Activated effector memory CD4-positive, alpha-beta T cell treated with anti-CD3 and anti-CD28 coated beads, Interleukin-2, amount 50 U/mL, for 16 hours (primary cell): ENCODE results near the gene CD79A.

Experiments used
- DNase-seq: peaks from one replicate; pipeline ENCODE4 v3.0.0-alpha.2; 2020

The CD79A gene

DNA sequence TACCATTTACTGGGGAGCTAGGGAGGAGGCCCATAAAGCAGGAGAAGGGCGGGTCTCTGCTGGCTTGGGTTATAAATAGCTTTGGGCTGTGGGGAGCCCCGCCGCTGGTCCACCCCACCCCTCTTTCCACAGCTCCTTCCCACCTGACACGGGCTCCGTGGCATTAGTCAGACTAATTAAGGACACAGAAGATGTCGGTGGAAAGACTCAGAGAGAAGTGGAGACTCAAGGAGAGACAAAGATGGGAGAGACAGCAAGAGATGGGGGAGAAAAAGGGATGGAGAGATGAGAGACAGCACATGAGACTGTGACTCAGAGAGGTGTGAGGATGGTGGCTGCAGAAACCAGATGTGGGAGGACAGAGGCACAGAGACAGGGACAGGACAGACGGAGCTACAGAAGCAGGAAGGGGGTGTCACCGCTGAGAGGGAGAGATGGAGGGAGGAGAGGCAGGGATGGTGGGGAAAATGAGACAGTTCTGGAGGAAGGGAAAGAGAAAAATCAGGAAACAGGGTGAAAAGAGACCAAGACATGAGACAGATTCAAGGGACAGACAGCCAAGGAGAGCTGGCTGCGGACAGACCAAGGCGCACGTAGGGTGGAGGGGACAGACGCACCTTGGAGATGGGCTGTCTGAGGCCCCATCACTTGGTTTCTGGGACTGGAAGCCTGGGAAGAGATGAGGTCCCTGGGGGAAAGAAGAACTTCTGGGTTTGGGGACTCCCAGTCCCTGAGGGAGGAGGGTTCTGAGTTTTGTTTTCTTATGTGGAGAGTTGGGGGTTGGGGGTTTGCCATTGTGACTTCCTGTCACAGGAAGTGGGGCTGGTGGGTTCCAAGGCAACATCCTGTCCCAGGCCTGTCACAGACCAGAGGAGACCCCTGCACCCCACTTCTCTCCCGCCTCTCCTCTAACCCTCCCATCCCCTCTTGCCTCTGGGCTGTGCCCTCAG is 10.0 kb downstream of the CD79A start:
- DNase-seq: peak; percentile 84

- DNase-seq: peak; percentile 94
Measured at GRCh38 chr19:41887711-41888382, 10.8 kb downstream of the CD79A start.

DNA sequence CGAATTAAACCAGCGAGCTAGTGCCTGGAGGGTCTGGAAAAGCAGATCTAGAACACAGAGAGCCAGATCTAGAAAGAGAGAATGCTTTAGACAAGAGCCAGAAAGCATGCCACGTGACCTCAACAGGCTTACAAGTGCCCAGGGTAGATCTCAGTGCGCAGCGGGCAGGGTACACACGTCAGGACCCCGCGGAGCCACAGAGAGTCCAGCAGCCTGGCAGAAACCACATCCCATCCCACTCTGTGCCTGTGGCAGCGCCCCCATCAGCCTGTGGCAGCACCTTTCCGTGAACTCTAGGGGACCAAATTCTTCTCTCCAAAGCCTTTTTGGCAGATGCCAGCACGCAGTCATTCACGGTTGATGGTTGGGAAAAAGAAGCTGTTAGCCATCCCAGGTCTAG is 11.8 kb downstream of the CD79A start:
- no peak for DNase-seq

DNA sequence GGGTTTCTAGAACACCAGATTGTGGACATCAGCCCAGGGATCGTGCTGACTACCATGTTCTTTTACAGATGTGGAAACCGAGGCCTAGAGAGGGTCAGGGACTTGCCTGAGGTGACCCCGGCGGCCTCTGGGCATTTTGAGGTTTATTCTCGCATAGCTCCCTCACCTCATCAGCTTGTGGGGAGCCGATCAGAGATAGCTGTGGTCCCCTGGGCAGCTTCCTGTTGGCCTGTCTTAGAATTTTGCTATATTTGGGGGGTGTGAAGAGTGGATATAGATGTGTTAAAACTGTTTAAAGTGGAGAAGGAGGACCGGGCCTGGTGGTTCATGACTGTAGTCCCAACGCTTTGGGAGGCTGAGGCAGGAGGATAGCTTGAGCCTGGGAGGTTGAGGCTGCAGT is 12.8 kb downstream of the CD79A start:
- DNase-seq: no peak

GRCh38 chr19:41890936-41891335 is 13.9 kb downstream of the CD79A start:
- no peak for DNase-seq

DNA sequence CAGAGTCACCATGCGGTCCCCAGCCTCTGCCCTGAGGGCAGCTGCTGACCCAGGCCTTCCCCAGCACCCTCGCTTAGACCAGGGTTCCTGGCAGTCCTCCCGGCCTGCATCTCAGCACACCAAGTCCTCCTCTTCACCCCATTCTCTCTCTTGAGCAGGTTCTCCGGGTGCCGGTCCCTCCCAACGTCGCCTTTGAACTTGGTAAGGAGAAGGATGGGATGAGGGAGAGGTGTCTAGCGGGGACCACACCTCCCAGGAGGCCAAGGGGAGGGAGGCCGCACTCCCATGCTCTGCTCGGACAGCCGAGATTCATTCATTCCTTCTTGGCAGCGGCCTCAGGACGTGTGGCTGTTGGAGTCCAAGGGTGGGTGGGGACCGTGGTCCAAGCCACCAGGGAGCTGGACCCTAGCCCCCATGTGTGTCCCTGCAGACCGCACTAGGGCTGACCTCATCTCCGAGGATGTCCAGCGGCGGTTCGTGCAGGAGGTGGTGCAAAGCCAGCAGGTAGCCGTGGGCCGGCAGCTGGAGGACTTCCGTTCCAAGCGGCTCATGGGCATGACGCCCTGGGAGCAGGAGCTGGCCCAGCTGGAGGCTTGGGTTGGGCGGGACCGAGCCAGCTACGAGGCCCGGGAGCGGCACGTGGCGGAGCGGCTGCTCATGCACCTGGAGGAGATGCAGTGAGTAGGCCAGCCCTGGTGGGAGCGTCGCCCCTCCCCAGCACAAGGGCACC is 15.3 kb downstream of the CD79A start:
- no peak for DNase-seq

- no peak for DNase-seq
Measured at GRCh38 chr19:41893899-41894298, 16.8 kb downstream of the CD79A start.

- DNase-seq: no peak
Measured at GRCh38 chr19:41894350-41894749, 17.3 kb downstream of the CD79A start.

- no peak for DNase-seq
Measured at GRCh38 chr19:41895745-41896580, 18.9 kb downstream of the CD79A start.

DNA sequence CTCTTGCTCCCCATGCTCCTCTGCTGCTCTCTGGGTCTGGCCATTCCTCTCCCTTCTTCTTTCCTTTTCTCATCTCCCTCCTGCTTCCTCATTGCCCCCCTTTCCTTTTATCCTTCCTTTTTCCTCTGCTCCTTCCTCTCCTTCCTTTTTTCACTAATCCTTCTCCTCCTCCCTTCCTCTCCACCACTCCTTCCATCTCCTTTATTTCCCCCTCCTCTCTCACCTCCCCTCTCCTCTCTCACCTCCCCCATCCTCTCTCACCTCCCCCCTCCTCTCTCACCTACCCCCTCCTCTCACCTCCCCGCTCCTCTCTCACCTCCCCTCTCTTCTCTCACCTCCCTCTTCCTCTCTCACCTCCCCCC is 19.5 kb downstream of the CD79A start:
- DNase-seq: no peak

DNA sequence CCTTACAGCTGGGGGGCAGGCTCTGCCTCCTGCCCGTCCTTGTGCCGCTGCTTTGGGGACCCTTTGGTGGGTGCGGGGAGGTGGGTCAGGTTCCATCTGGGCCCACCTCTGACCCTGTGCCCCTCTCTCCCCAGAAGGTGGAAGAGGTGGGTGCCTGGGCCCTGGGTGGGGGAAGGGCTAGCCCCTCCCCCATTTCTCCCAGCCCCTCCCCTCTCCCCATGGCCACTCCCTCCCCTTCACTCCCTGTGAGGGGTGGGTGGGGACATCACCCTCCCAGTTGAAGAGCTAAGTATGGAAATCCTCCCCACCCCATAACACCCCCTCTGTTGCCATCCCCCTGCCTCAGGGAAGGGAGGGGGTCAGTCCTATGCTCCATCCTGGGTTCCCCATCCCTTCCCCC is 20.1 kb downstream of the CD79A start:
- DNase-seq: no peak

- no peak for DNase-seq
Measured at GRCh38 chr19:41897820-41898219, 20.7 kb downstream of the CD79A start.

GRCh38 chr19:41898235-41898634 is 21.2 kb downstream of the CD79A start:
- no peak for DNase-seq

- no peak for DNase-seq
Measured at GRCh38 chr19:41901707-41902360, 24.8 kb downstream of the CD79A start.

GRCh38 chr19:41902594-41902993 is 25.5 kb downstream of the CD79A start:
- DNase-seq: no peak

DNA sequence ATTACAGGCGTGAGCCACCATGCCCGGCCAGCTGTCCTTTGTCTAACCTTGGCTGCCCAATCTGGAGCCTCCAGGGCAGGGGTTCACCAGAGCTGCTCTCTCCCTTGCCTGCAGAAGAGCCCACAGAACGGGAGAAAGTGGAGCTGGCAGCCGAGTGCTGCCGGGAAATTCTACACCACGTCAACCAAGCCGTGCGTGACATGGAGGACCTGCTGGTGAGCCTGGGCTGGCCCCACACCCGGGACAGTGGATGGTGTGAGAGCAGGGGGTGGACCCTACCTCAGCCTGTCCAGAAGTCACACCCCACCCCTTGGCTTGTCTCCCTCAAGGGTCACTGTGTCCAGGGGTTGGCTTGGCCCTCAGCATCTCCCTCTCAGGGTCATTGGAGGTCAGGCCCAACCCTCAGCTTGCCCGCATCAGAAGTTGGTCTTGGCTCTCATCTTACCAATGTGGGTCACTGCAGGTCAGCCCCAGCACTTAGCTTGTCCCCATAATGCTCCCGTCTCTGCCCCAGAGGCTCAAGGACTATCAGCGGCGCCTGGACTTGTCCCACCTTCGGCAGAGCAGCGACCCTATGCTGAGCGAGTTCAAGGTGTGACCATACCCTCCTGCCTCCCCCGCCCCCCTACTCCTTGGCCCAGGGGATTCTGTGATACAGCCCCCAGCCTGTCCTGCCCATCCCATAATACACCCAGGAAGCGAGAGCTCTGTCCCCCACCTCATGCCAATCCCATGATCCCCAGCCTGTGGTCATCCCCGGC is 26.3 kb downstream of the CD79A start:
- no peak for DNase-seq

DNA sequence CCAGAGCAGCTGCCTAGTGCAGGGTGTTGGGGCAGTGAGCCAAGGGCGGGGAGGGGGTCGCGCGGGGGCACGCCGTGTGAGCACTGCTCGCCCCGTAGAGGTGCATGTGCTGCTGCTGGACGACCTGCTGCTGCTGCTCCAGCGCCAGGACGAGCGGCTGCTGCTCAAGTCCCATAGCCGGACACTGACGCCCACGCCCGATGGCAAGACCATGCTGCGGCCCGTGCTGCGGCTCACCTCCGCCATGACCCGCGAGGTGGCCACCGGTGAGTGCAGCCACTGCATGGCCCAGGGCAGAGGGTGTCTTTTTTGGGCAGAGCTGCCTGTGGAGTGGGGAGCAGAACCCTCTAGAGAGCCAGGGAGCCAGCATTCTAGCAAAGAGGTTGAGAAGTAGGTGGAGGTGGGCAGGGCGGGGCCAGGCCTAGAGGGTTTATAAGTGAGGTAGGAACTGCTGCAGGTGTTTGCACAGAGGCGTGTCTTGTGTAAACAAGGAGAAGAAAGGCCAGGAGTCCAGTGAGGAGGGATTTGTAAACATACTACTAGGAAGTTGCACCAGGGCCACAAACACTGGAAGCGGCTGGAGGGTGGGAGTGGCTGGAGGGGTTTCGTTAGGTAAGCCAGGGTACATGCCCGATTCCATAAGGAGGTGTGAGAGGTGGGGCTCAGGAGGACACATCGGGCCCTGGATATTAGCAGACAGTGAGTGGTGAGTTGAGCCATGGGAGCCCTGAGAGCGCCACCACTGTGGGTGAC is 27.2 kb downstream of the CD79A start:
- no peak for DNase-seq

GRCh38 chr19:41905273-41906002 is 28.4 kb downstream of the CD79A start:
- no peak for DNase-seq

- DNase-seq: no peak
Measured at GRCh38 chr19:41906271-41906670, 29.2 kb downstream of the CD79A start.
